ENCODE data around the gene ADRB2.

DNA sequence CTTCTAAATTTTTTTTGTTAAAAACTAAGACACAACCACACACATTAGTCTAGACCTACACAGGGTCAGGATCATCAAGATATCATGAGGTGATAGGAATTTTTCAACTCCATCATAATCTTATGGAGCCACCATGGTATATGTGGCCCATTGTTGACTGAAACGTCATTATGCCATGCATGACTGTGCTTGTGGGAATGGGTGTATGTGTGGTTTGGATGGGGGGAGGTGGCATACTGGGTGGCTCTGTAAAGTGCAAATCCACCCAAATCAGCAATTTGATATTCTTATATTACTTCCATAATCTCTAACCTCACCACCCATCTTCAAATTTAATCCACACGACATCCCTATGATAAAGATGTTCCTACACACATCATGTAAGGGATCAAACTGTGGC, 21.0 kb downstream of the ADRB2 start:
- TF ChIP-seq, protein P1, sequence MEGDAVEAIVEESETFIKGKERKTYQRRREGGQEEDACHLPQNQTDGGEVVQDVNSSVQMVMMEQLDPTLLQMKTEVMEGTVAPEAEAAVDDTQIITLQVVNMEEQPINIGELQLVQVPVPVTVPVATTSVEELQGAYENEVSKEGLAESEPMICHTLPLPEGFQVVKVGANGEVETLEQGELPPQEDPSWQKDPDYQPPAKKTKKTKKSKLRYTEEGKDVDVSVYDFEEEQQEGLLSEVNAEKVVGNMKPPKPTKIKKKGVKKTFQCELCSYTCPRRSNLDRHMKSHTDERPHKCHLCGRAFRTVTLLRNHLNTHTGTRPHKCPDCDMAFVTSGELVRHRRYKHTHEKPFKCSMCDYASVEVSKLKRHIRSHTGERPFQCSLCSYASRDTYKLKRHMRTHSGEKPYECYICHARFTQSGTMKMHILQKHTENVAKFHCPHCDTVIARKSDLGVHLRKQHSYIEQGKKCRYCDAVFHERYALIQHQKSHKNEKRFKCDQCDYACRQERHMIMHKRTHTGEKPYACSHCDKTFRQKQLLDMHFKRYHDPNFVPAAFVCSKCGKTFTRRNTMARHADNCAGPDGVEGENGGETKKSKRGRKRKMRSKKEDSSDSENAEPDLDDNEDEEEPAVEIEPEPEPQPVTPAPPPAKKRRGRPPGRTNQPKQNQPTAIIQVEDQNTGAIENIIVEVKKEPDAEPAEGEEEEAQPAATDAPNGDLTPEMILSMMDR (IDR thresholded peaks at IDR 0.05; ENCODE audit: insufficient read depth, low read length), result no peak
- no peak for TF ChIP-seq POLR2AphosphoS5 (IDR thresholded peaks at IDR 0.05; ENCODE audit: low read depth)
